Measurements from ENCODE around the gene APEH. TPM values are rescaled to one million over a fixed set of nuclear protein-coding genes. Genes with fewer than 3 reads are reported as not detected.

The APEH gene
- total RNA-seq, 1 experiment from 2014 or later, result 215 TPM

- H3K9me3 Mint-ChIP-seq, result no peaks in the 10 kb centered on the region
- no CpG with 5 or more reads among the region's 19 CpGs for WGBS (ENCODE audit: extremely low coverage, insufficient read length, low lambda C conversion rate)
Observed at GRCh38 chr3:49655731-49656285, 18.3 kb upstream of the APEH start.

More at GRCh38 chr3:49655731-49656285, 18.3 kb upstream of the APEH start:
- no peak overlapping the region for H3K14ac ChIP-seq (ENCODE audit: insufficient read depth, low read length)
- H3K4me2 ChIP-seq (ENCODE audit: insufficient read depth, insufficient read length, low read length), result no peak overlapping the region
- no peaks in the 10 kb centered on the region for H4K20me1 ChIP-seq (ENCODE audit: control insufficient read depth, insufficient read depth, insufficient read length)
- no peak overlapping the region for H4K8ac ChIP-seq (replicated peaks; ENCODE audit: insufficient read length, low read depth, low read length)
- no peaks in the 10 kb centered on the region for H3K79me1 ChIP-seq (ENCODE audit: insufficient read depth, low read depth, low read length, poor library complexity, severe bottlenecking)
- no peak overlapping the region for H2AFZ ChIP-seq (ENCODE audit: low read length)
- Mint-ChIP-seq H3K27me3 (ENCODE audit: low read depth) (no peaks in the 10 kb centered on the region), H3K4me1 (no peaks in the 10 kb centered on the region), H3K27ac (0 out of 7 replicates have a peak overlapping the region, but pooled peaks of 1 of the 3 experiments have one; percentile 77), H3K4me3 (no peak overlapping the region), H3K36me3 (ENCODE audit: insufficient read depth in 1 of 3, low read depth in 3 of 3) (no peaks in the 10 kb centered on the region; a peak in 1 of 7 replicates)
- no peak overlapping the region for H2BK20ac ChIP-seq (ENCODE audit: low read depth, low read length, poor library complexity, severe bottlenecking)
- H2BK5ac ChIP-seq (ENCODE audit: insufficient read length, low read length), result no peak overlapping the region
- H4K91ac ChIP-seq (ENCODE audit: insufficient read length, low read depth, low read length), result no peak overlapping the region
- H3K23ac ChIP-seq (ENCODE audit: insufficient read length, low read depth, low read length), result no peak overlapping the region
- H4K5ac ChIP-seq (ENCODE audit: insufficient read length, low read depth, low read length), result no peak overlapping the region
- no peaks in the 10 kb centered on the region for H3K9me3 ChIP-seq (ENCODE audit: control insufficient read depth, low read depth, low read length)
- H2BK15ac ChIP-seq (ENCODE audit: low read depth, low read length), result no peak overlapping the region
- H3K4me1 ChIP-seq (ENCODE audit: insufficient read depth, low read length), result no peaks in the 10 kb centered on the region
- H3K4ac ChIP-seq (ENCODE audit: low read depth, low read length), result no peak overlapping the region
- no peak overlapping the region for H2BK120ac ChIP-seq (ENCODE audit: low read depth, low read length, poor library complexity, severe bottlenecking)
- no peak overlapping the region for H3K18ac ChIP-seq (ENCODE audit: insufficient read length, low read depth, low read length)
- no peak for DNase-seq
- TF ChIP-seq, protein P1, sequence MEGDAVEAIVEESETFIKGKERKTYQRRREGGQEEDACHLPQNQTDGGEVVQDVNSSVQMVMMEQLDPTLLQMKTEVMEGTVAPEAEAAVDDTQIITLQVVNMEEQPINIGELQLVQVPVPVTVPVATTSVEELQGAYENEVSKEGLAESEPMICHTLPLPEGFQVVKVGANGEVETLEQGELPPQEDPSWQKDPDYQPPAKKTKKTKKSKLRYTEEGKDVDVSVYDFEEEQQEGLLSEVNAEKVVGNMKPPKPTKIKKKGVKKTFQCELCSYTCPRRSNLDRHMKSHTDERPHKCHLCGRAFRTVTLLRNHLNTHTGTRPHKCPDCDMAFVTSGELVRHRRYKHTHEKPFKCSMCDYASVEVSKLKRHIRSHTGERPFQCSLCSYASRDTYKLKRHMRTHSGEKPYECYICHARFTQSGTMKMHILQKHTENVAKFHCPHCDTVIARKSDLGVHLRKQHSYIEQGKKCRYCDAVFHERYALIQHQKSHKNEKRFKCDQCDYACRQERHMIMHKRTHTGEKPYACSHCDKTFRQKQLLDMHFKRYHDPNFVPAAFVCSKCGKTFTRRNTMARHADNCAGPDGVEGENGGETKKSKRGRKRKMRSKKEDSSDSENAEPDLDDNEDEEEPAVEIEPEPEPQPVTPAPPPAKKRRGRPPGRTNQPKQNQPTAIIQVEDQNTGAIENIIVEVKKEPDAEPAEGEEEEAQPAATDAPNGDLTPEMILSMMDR (conservative IDR thresholded peaks at IDR 0.05), result no peak
- no peak overlapping the region for H2AK5ac ChIP-seq (ENCODE audit: insufficient read length, low read length)
- H3K9ac ChIP-seq (ENCODE audit: extremely low read depth, insufficient read length, low read length), result no peak overlapping the region
- H3K27me3 ChIP-seq (ENCODE audit: insufficient read depth, low read length), result no peaks in the 10 kb centered on the region
- no peaks in the 10 kb centered on the region for H3K79me2 ChIP-seq (ENCODE audit: insufficient read depth, low read length)
- H3K56ac ChIP-seq (ENCODE audit: insufficient read length, low read depth, low read length), result no peak overlapping the region
- no peak overlapping the region for H3T11ph ChIP-seq (ENCODE audit: low read length)
- H2BK12ac ChIP-seq (ENCODE audit: insufficient read length, low read depth, low read length), result no peak overlapping the region
- no peaks in the 10 kb centered on the region for H3K23me2 ChIP-seq (ENCODE audit: insufficient read length, low read depth, low read length, poor library complexity, severe bottlenecking)
- no peak overlapping the region for H3K27ac ChIP-seq (ENCODE audit: insufficient read length, low read depth, low read length)
